GM12878 (cell line): ENCODE measurements around the gene TBC1D2B. TPM values are rescaled to one million over a fixed set of nuclear protein-coding genes. Genes with fewer than 3 reads are reported as not detected.

Source experiments
- ATAC-seq: fragments of 200-7000 bp; cut with Tn5 transposase; 3 replicates; pipeline ENCODE4 v1.9.1; 2020; ENCODE audit warnings: mild to moderate bottlenecking, moderate library complexity
- BruUV-seq: library from RNA; stranded (reverse); fragments of 400-500 nt; replicated peaks from 2 replicates; lab custom pipeline; 2021; lab: Mats Ljungman, UMichigan
- CTCF ChIA-PET: fragments of 300-600 bp; sonication (Branson Sonifier 250); formaldehyde crosslinking; extraction: SDS; loops from one replicate; lab custom pipeline; 2021; ENCODE audit warnings: inconsistent platforms; lab: Yijun Ruan, JAX
- POLR2A ChIA-PET: fragments of 350-600 bp; formaldehyde crosslinking; extraction: SDS; loops from one replicate; lab custom pipeline; 2021; ENCODE audit warnings: inconsistent platforms; lab: Charles Lee
- RAD21 ChIA-PET: fragments of 300-600 bp; sonication (Branson Sonifier 250); formaldehyde crosslinking; loops from one replicate; lab custom pipeline; 2023; ENCODE audit warnings: antibody characterized with exemption; ENCODE audit not compliant: unreplicated experiment; lab: Charles Lee
- SMC1A ChIA-PET: fragments of 300-600 bp; sonication (Branson Sonifier 250); formaldehyde crosslinking; loops from one replicate; lab custom pipeline; 2023; ENCODE audit not compliant: unreplicated experiment, uncharacterized antibody; lab: Charles Lee
- DNase-seq: peaks from one replicate; pipeline ENCODE4 v3.0.0-alpha.2; 2011; ENCODE audit warnings: low read depth, low spot score
- FAIRE-seq: peaks from 3 replicates; lab custom pipeline; 2011; peaks lifted over from hg19 to GRCh38; lab: Jason Lieb, UNC
- H2AFZ ChIP-seq: 2 replicates; pipeline ENCODE4 v1.6.0; 2011; ENCODE audit warnings: low read depth, low read length, control low read depth; ENCODE audit not compliant: control insufficient read depth
- H3K27ac ChIP-seq: 2 replicates; pipeline ENCODE4 v1.5.1; 2011; ENCODE audit warnings: control low read depth; ENCODE audit not compliant: control insufficient read depth, insufficient read depth
- H3K27me3 ChIP-seq, 2 experiments: replicated peaks in 1 of 2; 2 replicates each; pipeline versions ENCODE4 v1.6.0 to v1.6.1; 2011; ENCODE audit warnings: low read length in 1 of 2; ENCODE audit not compliant: control insufficient read depth in 2 of 2, insufficient read depth in 2 of 2
- H3K36me3 ChIP-seq, 2 experiments: 2 replicates each; pipeline ENCODE4 v1.5.1; 2011; ENCODE audit warnings: low read length in 1 of 2; ENCODE audit not compliant: control insufficient read depth in 2 of 2, insufficient read depth in 2 of 2
- H3K4me1 ChIP-seq: 2 replicates; pipeline ENCODE4 v1.6.1; 2011; ENCODE audit warnings: mild to moderate bottlenecking, low read length, moderate library complexity, mixed read lengths; ENCODE audit not compliant: control insufficient read depth, insufficient read depth
- H3K4me2 ChIP-seq: 2 replicates; pipeline ENCODE4 v1.6.0; 2011; ENCODE audit warnings: control low read depth; ENCODE audit not compliant: control insufficient read depth, insufficient read depth
- H3K4me3 ChIP-seq: fragments of 200-600 bp; sonication (generic); 2 replicates; pipeline ENCODE4 v1.5.1; 2016
- H3K79me2 ChIP-seq: 2 replicates; pipeline ENCODE4 v1.6.0; 2011; ENCODE audit warnings: low read length; ENCODE audit not compliant: control insufficient read depth, insufficient read depth
- H3K9ac ChIP-seq: 2 replicates; pipeline ENCODE4 v1.8.0; 2011; ENCODE audit warnings: low read length, control low read depth, mixed read lengths; ENCODE audit not compliant: control insufficient read depth, insufficient read depth
- H3K9me3 ChIP-seq: replicated peaks from 3 replicates; pipeline ENCODE4 v1.5.1; 2011; ENCODE audit warnings: mild to moderate bottlenecking, low read length; ENCODE audit not compliant: control insufficient read depth, insufficient read depth
- H4K20me1 ChIP-seq: 2 replicates; pipeline ENCODE4 v1.6.0; 2011; ENCODE audit not compliant: control insufficient read depth, insufficient read depth
- CREM ChIP-seq: IDR thresholded peaks from 2 replicates; pipeline ENCODE4 v1.6.1; 2014; ENCODE audit warnings: antibody characterized with exemption, low read depth
- FOS ChIP-seq: IDR thresholded peaks from 3 replicates; pipeline ENCODE4 v1.6.1; 2011; ENCODE audit warnings: borderline replicate concordance; ENCODE audit not compliant: insufficient read length; ENCODE audit errors: extremely low read depth
- HDAC6 ChIP-seq: fragments of 200-600 bp; sonication (generic); IDR thresholded peaks from one replicate; pipeline ENCODE4 v1.8.0; 2017; ENCODE audit warnings: antibody characterized with exemption; ENCODE audit not compliant: unreplicated experiment
- IKZF2 ChIP-seq, 2 experiments: fragments of 450-650 bp; IDR thresholded peaks; 2 replicates each; pipeline ENCODE4 v1.6.1; 2017; ENCODE audit warnings: mild to moderate bottlenecking in 2 of 2, moderate library complexity in 2 of 2
- KAT2A ChIP-seq: conservative IDR thresholded peaks from 2 replicates; pipeline ENCODE4 v1.6.1; 2011; ENCODE audit warnings: low read depth, low read length; ENCODE audit not compliant: control insufficient read depth
- KLF5 ChIP-seq: fragments of 450-650 bp; IDR thresholded peaks from 2 replicates; pipeline ENCODE4 v1.6.1; 2014; ENCODE audit warnings: mild to moderate bottlenecking; ENCODE audit not compliant: partially characterized antibody
- MEF2A ChIP-seq: IDR thresholded peaks from 2 replicates; pipeline ENCODE4 v1.6.1; 2011; ENCODE audit warnings: low read depth, mild to moderate bottlenecking, low read length, moderate library complexity; ENCODE audit not compliant: insufficient read depth
- MEF2B ChIP-seq: fragments of 450-650 bp; IDR thresholded peaks from 2 replicates; pipeline ENCODE4 v1.6.1; 2018; ENCODE audit warnings: mild to moderate bottlenecking, moderate library complexity; ENCODE audit not compliant: partially characterized antibody, poor library complexity, severe bottlenecking
- MTA2 ChIP-seq: fragments of 450-650 bp; IDR thresholded peaks from 2 replicates; pipeline ENCODE4 v1.6.1; 2016; ENCODE audit warnings: low read depth, mild to moderate bottlenecking, moderate library complexity
- MXI1 ChIP-seq: fragments of 150-350 bp; IDR thresholded peaks from 2 replicates; pipeline ENCODE4 v1.6.1; 2011; ENCODE audit warnings: low read depth, mild to moderate bottlenecking, inconsistent platforms, low read length, improper control_type of control experiment
- NFIC ChIP-seq: IDR thresholded peaks from 2 replicates; pipeline ENCODE4 v1.6.1; 2012; ENCODE audit warnings: low read depth, mild to moderate bottlenecking, inconsistent platforms, low read length, moderate library complexity
- NFYA ChIP-seq: IDR thresholded peaks from 2 replicates; pipeline ENCODE4 v1.6.1; 2011; ENCODE audit warnings: low read depth, mild to moderate bottlenecking, low read length, improper control_type of control experiment, borderline replicate concordance
- RBBP5 ChIP-seq: fragments of 200-600 bp; sonication (generic); conservative IDR thresholded peaks from 2 replicates; pipeline ENCODE4 v1.6.1; 2016
- SIN3A ChIP-seq: IDR thresholded peaks from 2 replicates; pipeline ENCODE4 v1.6.1; 2012; ENCODE audit warnings: low read depth, low read length, improper control_type of control experiment
- SPI1 ChIP-seq: IDR thresholded peaks from 2 replicates; pipeline ENCODE4 v1.6.1; 2011; ENCODE audit warnings: low read depth, mild to moderate bottlenecking, low read length, moderate library complexity, borderline replicate concordance; ENCODE audit not compliant: insufficient read depth
- YY1 ChIP-seq: IDR thresholded peaks from 2 replicates; pipeline ENCODE4 v1.6.1; 2011; ENCODE audit warnings: low read depth, mild to moderate bottlenecking, low read length
- WGBS: methylation state at CpG from one replicate; pipeline ENCODE4 v1.1.6; 2016; ENCODE audit warnings: low lambda C conversion rate; ENCODE audit not compliant: insufficient replicate concordance, insufficient coverage; ENCODE audit errors: missing lambda C conversion rate; 5-methylcytosine and 5-hydroxymethylcytosine counted together
- in situ Hi-C: fragments of 300-500 bp; cut with MboI; formaldehyde crosslinking; loops from 9 replicates; pipeline ENCODE4 v1.14.3; 2018; ENCODE audit warnings: mixed read lengths
- intact Hi-C: fragments of 100-400 bp; cut with micrococcal nuclease; formaldehyde crosslinking; loops from one replicate; pipeline ENCODE4 v1.14.2; 2022; ENCODE audit not compliant: unreplicated experiment
- polyA plus RNA-seq, 11 experiments: library from polyadenylated mRNA; depleted of rRNA in 4 of 11; unstranded in 6 of 11; stranded (reverse) in 5 of 11; fragments of >200 nt; fragmentation: Nextera tagmentation in 4 of 11; fragmentation: Illumina TruSeq in 1 of 11; extraction: Ambion mirVana in 4 of 11; extraction: Trizol in 1 of 11; gene quantifications; 1 replicate in 1 of 11; 2 replicates in 10 of 11; pipeline versions ENCODE4 v1.2.1 to v1.2.3, GENCODE V29; 2011 to 2016; ENCODE audit warnings: inconsistent platforms in 2 of 11, missing spikeins in 2 of 11, low read depth in 1 of 11
- total RNA-seq, 4 experiments: library from RNA; depleted of rRNA in 3 of 4; stranded (reverse); fragments of >200 nt in 3 of 4; fragmentation: Illumina TruSeq in 1 of 4; extraction: Trizol in 1 of 4; gene quantifications; 2 replicates each; pipeline versions ENCODE4 v1.2.1 to v1.2.3, GENCODE V29; 2013 to 2021
- TF ChIP-seq, protein P1 (sequence below): fragments of 450-650 bp; IDR thresholded peaks from 2 replicates; pipeline ENCODE4 v1.6.1; 2018; ENCODE audit warnings: mild to moderate bottlenecking, low read depth, moderate library complexity; ENCODE audit not compliant: partially characterized antibody

TBC1D2B gene
- total and polyA plus RNA-seq, 10 of the 15 experiments (the other 5 are each of a cell fraction or from before 2014, with no cell fraction given): 1.3 to 53.4 (median 19.4) TPM

DNA sequence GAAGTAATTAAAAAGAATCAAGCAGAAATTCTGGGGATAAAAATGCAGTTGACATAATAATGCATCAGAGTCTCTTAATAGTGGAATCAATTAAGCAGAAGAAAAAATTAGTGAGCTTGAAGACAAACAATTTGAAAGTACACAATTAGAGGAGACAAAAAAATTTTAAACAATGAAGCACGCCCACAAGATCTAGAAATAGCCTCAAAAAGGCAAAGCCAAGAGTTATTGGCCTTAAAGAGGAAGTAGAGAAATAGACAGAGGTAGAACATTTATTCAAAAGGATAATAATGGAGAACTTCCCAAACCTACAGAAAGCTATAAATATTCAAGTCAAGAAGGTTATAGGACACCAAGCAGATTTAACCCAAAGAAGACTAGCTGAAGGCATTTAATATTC, 113.3 kb downstream of the TBC1D2B start:
- H3K79me2 ChIP-seq: no peaks in the 10 kb centered on the region
- intact Hi-C loops: no loop called here
- no peak for FAIRE-seq
- no peaks in the 10 kb centered on the region; the same call in 2 of the 3 replicates for H3K9me3 ChIP-seq
- no peak for ATAC-seq
- DNase-seq: no peak
- no peak overlapping the region for H3K4me2 ChIP-seq
- H3K36me3 ChIP-seq: no peaks in the 10 kb centered on the region
- 43% methylated on average over 1 of the region's 1 CpG for WGBS
- RAD21 ChIA-PET: interaction anchor here (1.1 to 5.9 kb wide), 5 partner anchors 54 to 231 kb away, joined by 6 to 157 read pairs (median 8); partner anchors contain the start of gene CIB2
- no peak overlapping the region for H3K9ac ChIP-seq
- TF ChIP-seq, protein P1, sequence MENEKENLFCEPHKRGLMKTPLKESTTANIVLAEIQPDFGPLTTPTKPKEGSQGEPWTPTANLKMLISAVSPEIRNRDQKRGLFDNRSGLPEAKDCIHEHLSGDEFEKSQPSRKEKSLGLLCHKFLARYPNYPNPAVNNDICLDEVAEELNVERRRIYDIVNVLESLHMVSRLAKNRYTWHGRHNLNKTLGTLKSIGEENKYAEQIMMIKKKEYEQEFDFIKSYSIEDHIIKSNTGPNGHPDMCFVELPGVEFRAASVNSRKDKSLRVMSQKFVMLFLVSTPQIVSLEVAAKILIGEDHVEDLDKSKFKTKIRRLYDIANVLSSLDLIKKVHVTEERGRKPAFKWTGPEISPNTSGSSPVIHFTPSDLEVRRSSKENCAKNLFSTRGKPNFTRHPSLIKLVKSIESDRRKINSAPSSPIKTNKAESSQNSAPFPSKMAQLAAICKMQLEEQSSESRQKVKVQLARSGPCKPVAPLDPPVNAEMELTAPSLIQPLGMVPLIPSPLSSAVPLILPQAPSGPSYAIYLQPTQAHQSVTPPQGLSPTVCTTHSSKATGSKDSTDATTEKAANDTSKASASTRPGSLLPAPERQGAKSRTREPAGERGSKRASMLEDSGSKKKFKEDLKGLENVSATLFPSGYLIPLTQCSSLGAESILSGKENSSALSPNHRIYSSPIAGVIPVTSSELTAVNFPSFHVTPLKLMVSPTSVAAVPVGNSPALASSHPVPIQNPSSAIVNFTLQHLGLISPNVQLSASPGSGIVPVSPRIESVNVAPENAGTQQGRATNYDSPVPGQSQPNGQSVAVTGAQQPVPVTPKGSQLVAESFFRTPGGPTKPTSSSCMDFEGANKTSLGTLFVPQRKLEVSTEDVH: no peak
- TF ChIP-seq NFIC (no peak), FOS (no peak), MXI1 (no peak), RBBP5 (no peak), MEF2B (peak; percentile 73), NFYA (no peak), SIN3A (no peak), SPI1 (0 out of 2 replicates have a peak, but pooled peaks have one; percentile 7), KLF5 (no peak), HDAC6 (no peak), KAT2A (no peak), CREM (no peak), MEF2A (peak; percentile 71; the same call in 1 of the 2 replicates), YY1 (no peak), MTA2 (peak; percentile 65), IKZF2 (IDR thresholded peaks at IDR 0.05) (peak in 1 of 2 experiments; percentile 14; a peak in 1 of 4 replicates)
- in situ Hi-C loops: no loop called here
- H2AFZ ChIP-seq: no peak overlapping the region
- BruUV-seq: no TSS peak
- peaks cover 6% of the 10 kb centered on the region for H3K4me1 ChIP-seq
- POLR2A ChIA-PET: interaction anchor here (0.7 to 1.3 kb wide), 2 partner anchors 98 to 124 kb away, joined by 3 to 4 read pairs; no protein-coding TSS in a partner anchor
- CTCF ChIA-PET: interaction anchor here (0.7 to 6.1 kb wide), 21 partner anchors 8 to 465 kb away, joined by 3 to 327 read pairs (median 6); partner anchors contain the start of gene CIB2
- no peak overlapping the region for H3K4me3 ChIP-seq
- no peak overlapping the region for H3K27ac ChIP-seq
- H4K20me1 ChIP-seq: no peaks in the 10 kb centered on the region
- H3K27me3 ChIP-seq: no peaks in the 10 kb centered on the region
- SMC1A ChIA-PET: interaction anchor here (0.7 to 5.7 kb wide), 11 partner anchors 10 to 281 kb away, joined by 3 to 184 read pairs (median 4); no protein-coding TSS in a partner anchor
